GM13976 (cell line): ENCODE data around the gene COPZ1.

ENCODE experiments used
- DNase-seq: peaks from one replicate; pipeline ENCODE4 v3.0.0; 2012; ENCODE audit warnings: low spot score
- in situ Hi-C: fragments of 300-500 bp; cut with MboI; formaldehyde crosslinking; loops from one replicate; pipeline ENCODE4 v1.12.0; 2022; ENCODE audit warnings: low sequenced_read_pairs, mixed read lengths, inconsistent platforms; ENCODE audit not compliant: unreplicated experiment
- TF ChIP-seq, protein P1 (sequence below): IDR thresholded peaks from 2 replicates; pipeline ENCODE4 v1.5.1; 2012; ENCODE audit warnings: borderline replicate concordance, mild to moderate bottlenecking; ENCODE audit not compliant: insufficient read depth; ENCODE audit errors: extremely low read depth, missing control alignments, control extremely low read depth

COPZ1 gene

DNA sequence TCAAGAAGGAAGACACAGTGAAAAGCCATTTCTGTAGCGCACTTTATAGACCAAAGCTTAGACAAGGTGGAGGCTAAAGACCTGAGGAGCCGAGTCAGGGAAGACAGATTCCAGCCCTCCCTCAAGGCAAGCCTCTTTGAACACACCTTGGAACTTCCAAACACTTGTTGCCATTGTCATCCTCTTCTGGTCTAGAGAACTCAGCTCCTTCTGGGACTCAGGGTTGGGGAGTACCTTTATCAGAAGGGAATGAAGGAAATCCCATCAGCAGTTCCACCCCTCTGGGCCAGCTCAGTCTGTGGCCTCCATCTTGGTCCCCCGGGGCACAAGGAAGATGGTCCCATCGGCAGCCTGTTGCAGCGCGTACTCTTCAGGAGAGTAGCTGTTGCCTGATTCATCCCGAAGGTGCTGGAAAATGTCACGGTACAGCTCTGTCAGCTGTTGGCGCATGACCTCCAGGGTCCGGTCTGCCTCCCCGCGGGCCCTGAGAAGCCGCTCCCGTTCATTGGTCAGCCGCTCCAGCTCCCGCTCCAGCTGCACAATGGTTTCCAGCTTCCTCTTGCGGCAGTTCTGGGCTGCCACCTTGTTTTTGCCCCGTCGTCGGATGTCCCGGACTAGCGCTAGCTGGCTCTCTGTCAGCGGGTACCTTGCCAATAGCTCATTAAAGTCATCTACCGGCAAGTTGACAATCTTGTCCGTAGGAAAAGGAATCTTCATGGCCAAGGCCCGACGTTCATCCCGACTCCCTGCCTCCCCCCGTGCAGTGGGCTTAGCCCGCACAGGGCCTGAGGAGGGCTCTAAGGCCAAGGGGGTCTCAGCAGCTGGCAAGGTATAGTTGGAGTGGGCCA lies 32.6 kb upstream of the COPZ1 start:
- DNase-seq: no peak
- in situ Hi-C loops: loop anchor here (10.0 kb wide), 1 partner anchor 72 kb away; the partner anchor contains the start of gene GPR84
- TF ChIP-seq, protein P1, sequence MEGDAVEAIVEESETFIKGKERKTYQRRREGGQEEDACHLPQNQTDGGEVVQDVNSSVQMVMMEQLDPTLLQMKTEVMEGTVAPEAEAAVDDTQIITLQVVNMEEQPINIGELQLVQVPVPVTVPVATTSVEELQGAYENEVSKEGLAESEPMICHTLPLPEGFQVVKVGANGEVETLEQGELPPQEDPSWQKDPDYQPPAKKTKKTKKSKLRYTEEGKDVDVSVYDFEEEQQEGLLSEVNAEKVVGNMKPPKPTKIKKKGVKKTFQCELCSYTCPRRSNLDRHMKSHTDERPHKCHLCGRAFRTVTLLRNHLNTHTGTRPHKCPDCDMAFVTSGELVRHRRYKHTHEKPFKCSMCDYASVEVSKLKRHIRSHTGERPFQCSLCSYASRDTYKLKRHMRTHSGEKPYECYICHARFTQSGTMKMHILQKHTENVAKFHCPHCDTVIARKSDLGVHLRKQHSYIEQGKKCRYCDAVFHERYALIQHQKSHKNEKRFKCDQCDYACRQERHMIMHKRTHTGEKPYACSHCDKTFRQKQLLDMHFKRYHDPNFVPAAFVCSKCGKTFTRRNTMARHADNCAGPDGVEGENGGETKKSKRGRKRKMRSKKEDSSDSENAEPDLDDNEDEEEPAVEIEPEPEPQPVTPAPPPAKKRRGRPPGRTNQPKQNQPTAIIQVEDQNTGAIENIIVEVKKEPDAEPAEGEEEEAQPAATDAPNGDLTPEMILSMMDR: no peak

DNA sequence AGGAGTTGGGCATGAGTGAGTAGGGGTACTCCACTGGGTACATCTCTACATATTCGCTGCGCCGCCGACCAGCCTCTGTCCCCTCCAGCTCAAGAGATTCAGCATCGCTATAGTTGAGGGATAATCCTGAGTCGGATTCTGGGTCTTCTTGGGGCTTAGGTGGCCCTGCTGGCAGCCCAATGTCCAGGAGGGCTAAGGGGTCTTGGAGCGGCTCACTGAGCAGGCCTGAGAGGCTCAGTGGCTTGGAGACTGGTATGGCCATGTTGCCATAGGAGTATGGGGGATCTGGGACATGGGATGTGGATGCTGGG lies 32.0 kb upstream of the COPZ1 start:
- TF ChIP-seq, protein P1: no peak
- no peak for DNase-seq
- in situ Hi-C loops: loop anchor here (10.0 kb wide), 1 partner anchor 72 kb away; the partner anchor contains the start of gene GPR84

DNA sequence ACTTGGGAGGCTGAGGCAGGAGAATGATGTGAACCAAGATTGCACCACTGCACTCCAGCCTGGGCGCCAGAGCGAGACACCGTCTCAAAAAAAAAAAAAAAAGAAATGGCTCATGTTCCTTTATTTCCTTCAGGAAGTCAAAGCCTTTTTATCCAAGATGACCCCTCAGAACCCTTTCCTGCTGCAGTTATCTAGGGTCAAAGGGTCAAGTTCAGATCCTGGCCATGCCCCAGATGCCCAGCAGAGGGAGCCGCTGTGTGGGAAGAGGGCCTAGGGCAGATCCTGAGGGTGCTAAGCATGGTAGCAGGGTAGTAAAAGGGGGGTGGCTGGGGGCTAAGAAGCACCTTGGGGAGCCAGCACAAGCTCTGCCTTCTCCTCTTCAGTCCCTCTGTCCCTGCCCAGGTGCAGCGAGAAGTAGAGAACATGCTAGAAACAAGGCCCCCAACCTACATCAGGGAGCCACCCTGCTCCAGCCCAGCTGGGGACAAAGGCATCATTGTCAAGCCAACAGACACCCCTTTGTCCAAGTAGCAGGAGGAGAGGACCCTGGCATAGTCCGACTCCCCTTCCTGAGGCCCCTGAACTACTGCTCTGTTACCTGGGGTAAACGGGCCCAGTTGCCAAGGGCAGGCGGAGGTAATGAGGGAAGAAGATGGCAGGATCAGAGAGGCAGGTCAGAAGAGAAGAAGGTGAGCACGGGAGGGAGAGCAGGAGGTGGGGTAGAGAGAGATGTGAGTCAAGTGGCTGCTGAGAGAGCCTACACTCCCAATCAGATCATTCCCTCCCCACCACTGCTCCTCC lies 30.6 kb upstream of the COPZ1 start:
- peak; percentile 83 for DNase-seq
- in situ Hi-C loops: loop anchor here (10.0 kb wide), 1 partner anchor 70 kb away; the partner anchor contains the start of gene GPR84
- TF ChIP-seq, protein P1: peak; percentile 89

DNA sequence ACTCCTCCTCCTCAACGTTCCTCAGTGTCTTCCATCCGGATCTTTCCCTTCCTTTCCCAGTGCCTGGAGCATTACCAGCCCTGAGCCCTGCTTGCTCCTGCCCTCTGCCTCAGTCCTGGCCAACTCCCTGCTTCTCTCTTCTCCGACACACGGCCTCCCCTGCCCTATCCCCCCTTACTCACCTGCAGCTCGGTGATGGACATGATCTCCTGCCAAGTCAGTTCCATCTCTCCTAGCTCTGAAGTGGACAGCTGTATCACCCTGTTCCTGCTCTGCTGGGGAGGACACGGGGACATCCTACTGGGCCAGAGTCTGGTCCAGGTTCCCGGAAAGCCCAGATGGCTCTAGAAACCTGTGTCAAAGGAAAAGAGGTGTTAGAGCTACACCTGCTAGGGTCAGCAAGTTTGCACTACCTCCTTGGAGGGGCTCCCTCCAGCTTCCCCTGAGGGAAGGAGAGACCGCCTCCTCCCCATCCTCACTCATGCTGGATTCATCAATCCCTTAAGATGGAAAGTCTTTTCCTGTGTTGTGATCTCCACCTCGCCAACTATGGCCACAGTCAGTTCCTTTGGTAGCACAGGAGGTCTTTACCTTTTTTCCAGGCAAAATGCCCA lies 29.9 kb upstream of the COPZ1 start:
- TF ChIP-seq, protein P1: no peak
- DNase-seq: no peak
- in situ Hi-C loops: loop anchor here (10.0 kb wide), 1 partner anchor 70 kb away; the partner anchor contains the start of gene GPR84

DNA sequence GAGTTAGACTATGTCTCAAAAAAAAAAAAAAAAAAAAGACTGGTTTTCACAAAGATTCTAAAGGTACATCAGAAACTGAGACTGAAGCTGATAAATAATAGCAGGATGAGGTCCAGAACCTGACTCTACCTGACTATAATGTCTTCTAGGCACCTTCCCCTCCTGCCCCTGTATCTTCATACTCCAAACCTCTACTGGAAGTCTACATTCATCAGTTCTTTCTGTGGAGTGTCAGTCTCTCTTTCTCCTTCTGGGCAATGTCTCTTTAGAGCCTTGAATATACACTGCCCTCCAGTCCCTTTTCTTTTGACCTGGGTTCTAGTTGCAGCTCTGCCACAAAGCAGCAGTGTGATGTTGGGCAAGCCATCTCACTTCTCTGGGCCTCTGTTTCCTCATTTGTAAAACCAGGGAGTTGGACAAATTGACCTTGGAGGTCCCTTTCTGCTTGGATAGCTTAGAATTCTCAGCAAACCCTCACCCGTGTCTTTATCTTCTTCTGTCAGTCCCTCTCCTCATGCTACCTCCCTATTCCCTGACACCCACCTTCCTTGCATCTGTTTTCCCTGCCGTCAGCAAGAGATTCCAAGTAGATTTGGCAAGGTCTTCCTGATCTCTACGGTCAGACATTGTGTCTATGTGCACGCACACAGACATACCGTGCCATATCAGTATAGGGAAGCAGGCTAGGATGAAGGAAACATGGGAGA lies 28.4 kb upstream of the COPZ1 start:
- no peak for DNase-seq
- TF ChIP-seq, protein P1: no peak
- in situ Hi-C loops: loop anchor here (10.0 kb wide), 1 partner anchor 68 kb away; the partner anchor contains the start of gene GPR84

DNA sequence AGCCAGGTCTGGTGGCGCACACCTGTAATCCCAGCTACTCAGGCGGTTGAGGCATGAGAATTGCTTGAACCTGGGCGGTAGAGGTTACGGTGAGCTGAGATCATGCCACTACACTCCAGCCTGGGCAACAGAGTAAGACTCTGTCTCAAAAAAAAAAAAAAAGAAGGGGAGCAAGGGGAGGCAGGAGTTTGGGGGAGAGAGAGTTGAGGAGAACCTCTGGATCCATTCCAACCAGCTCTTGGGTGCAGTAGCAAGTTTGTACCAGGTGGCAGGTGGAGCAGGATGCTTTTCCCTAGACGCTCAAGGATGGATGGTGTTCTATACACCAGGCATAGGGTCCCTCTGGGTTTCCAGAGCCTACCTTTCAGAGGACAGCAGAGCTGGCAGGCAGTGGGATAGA lies 26.0 kb upstream of the COPZ1 start:
- in situ Hi-C loops: loop anchor here (10.0 kb wide), 1 partner anchor 66 kb away; the partner anchor contains the start of gene GPR84
- TF ChIP-seq, protein P1: no peak
- DNase-seq: no peak
